HG02642 (cell line): ENCODE data around the gene DIMT1.

ENCODE experiments used
- ATAC-seq: cut with Tn5 transposase; IDR thresholded peaks from one replicate; pipeline ENCODE4 v1.9.1; 2021; ENCODE audit warnings: mild to moderate bottlenecking; ENCODE audit not compliant: unreplicated experiment, poor library complexity

DIMT1 gene

DNA sequence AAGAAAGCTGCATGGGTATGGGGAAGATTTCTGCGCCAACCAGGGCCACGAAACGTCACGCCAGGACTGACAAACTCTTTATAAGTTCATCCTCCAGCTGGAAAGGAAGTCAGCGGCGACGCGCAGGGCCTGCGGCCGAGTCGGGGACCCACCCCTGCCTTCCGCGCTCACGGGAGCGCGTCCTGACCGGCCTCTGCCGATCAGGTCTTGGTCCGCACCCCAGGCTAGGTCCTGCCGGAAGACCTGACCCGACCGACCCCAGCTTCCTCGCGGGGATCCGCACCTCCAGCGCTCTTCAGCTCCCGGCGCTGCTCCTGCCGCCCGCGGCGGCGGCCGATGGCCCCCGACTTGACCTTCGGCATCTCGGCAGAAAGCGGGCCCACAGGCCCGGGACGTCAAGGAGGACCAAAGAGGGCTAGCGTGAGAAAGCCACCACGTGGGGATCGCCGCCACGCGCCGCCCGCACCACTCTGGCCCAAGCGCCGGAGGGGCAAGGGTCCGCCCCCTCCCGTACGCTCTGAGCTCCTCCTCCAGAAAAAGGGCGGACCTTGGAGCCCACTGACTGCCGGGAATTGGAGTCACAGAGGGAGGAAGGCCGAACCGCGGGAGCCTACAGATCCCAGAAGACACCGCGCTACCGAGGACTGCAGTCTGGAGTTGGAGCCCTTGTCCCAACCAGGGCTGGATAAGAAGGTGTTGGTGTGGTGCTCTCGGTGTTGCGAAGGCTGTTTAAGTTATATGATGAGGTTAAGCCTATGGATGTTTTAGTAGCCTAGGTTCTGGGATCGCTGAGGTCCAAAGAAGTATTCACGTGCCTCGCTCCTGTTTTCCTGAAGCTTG is at the start of gene DIMT1:
Gene DIMT1 (minus strand): TSS at position 495 of the 840 bp plus-strand sequence. CDS start 133 bp downstream, at position 362.
- ATAC-seq = peak; percentile 97

DNA sequence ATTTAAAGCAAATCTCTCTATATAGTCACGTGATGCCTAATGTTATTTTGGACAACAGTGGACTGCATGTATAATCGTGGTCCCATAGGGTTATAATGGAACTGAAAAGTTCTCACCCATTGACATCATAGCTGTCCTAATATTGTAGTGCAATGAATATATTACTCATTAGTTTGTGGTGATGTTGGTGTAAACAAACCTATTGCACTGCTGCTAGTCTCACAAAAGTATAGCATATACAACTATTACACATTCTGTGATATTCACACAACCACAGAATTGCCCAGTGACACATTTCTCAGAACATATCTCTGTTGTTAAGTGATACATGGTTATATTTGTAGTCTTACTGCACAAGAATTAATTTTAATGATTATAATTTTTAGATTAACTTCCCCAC is 46.6 kb upstream of the DIMT1 start:
- no peak for ATAC-seq

DNA sequence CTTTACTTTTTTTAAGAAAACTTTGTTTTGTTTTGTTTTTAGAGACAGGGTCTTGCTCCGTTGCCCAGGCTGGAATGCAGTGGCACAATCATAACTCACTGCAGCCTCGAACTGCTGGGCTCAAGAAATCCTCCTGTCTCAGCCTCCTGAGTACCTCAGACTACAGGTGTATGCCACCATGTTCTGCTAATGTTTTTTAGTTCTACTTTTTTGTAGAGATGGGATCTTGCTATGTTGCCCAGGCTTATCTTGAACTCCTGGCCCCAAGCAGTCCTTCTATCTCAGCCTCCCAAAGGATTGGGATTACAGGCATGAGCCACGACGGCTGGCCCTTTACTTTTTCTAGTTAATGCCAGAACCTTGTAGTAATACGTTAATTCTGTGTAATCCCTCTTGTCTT is 44.8 kb upstream of the DIMT1 start:
- no peak for ATAC-seq

DNA sequence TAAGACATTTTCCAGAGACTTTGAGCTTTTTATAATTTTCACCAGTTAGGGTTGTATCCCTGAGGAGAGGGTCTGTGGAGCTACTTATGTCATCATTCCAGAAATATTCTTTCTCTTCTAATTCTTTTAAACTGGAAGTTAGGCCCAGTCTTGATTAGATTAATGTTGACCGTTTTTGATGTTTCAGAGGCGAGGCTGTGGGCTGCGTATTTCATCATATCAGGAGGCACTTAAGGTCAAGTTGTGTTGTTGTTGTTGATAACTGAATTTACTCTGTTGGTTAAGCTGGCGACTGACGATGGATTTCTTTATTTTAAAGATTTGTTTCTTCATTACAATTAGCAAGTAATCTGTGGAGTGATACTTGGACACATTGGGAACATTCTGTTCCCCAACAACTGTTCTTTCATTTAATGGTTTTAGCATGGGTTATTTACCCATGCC is 28.9 kb upstream of the DIMT1 start:
- no peak for ATAC-seq

DNA sequence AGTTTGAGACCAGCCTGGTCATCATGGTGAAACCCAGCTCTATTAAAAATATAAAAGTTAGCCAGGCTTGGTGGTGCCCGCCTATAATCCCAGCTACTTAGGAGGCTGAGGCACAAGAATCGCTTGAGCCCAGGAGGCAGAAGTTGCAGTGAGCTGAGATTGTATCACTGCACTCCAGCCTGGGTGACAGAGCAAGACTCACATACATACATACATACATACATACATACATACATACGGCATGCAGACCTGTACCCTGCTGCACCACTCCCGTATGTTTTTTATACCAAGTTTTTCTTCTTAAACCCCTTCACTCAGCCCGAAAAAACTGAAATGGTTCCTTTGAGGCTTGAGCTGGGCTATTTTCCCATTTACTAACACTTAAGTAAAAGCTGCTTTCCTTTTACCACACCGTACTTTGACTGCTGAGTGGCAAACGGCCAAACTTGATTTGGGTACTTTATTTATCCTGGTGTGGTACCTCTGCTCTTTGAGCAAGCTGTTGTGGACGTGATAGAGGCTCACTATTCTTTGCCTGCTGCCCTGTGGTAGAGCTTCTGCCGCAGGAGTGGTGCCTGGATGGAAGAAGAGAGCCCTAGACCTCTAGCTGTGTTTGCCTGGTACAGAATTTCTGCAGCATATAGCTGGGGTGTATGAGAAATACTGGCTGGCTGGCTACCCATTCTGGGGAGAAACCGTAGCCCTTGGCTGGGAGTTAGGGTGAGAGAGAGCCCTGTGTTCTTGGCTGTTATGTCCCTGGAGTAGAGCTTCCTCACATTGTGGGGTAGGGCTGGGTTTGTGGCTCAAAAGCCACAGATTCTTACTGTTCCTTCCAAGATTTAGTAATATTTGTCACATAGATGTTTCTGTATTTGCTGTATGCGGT is 28.3 kb upstream of the DIMT1 start:
- ATAC-seq = no peak

DNA sequence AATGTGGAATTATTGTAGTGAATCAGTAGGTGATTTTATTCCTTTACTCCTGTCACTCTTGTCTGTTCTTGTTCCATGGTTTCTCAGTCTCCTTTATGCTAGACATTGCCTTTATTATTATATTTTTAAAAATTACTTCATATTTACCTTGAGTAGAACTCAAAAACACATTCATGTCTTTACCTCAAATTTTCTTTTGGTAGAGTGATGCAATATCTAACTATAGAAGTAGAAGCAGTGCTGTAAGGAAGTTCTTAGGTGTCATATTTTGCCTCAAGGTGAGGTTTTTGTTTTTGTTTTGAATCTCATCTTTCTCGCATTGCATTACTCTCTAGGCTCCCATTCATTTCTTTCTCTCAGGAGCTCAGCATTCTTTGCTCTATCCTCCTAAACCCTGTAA is 21.1 kb upstream of the DIMT1 start:
- ATAC-seq = no peak

DNA sequence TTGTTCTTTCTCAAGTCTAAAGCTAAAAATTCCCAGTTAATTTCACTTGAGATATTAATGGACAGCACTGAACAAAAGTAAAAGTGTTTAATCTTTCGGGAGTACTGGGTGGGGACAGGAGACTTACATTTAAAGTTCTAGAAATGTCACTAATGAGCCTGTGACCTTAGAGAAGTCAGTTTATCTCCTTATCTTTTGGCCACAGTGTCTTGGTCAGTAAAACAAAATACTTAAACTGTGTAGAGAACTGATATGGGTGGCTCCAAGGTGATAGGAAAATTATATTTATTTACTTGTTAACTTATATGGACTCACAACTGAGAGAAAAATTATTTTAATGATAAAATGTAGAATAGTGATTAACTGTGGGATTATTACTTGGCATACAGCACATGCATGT is 17.7 kb upstream of the DIMT1 start:
- no peak for ATAC-seq

DNA sequence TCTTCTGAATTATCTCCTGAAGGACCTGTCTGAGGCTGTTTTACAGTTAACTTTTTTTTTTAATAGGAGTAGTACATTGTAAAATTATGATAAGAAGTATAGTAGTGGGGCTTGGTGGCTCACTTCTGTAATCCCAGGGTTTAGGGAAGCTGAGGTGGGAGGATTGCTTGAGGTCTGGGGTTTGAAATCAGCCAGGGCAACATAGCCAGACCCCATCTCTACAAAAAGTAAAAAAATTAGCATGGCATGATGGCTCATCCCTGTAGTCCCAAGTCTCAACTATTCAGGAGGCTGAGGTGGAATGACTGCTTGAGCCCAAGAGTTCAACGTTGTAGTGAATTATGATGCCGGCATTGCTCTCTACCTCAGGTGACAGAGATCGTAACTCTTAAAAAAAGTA is 15.9 kb upstream of the DIMT1 start:
- no peak for ATAC-seq

DNA sequence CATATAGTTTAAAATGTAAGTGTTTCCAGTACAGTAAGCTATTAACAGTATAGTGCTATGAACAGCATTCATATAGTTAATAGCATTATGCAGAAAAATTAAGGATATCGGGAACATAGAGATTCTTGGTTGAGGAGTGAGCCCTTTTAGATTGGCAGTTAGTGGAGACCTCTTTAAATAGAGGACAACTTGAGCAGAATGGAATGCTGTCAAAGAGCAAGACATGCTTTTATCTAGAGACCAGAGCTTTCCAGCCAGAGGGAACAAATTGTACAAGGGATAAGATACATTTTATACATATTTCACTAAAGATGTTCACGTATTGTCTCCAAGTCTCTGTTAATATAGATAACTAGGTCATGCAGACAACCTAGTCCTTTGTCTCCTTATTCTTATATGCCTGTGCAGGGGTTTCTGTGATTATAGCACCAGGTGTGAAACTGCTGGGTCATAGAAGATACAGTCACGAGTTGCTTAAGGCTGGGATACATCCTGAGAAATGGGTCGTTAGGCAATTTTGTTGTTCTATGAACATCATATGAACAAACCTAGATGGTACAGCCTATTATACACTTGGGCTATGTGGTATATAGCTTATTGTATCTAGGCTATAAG is 14.9 kb upstream of the DIMT1 start:
- no peak for ATAC-seq

DNA sequence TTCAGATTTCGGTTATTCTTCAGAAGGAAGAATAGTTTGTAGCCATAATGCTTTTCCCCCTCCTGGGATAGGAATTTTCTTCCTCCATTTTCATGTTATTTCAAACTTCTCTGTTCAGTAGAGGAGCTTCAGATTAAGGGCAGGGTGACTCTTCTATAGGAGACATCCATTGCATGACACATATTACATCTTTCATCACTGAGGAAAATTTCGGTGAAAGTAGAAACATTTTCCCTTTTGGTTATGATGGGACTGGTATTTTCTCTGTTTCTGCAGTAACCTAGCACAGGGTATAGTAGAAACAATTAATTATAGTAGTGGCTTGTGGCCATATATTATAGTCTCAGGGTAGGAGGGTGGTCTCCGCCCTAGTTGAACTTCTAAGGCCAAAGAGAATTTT is 10.0 kb upstream of the DIMT1 start:
- ATAC-seq = no peak

DNA sequence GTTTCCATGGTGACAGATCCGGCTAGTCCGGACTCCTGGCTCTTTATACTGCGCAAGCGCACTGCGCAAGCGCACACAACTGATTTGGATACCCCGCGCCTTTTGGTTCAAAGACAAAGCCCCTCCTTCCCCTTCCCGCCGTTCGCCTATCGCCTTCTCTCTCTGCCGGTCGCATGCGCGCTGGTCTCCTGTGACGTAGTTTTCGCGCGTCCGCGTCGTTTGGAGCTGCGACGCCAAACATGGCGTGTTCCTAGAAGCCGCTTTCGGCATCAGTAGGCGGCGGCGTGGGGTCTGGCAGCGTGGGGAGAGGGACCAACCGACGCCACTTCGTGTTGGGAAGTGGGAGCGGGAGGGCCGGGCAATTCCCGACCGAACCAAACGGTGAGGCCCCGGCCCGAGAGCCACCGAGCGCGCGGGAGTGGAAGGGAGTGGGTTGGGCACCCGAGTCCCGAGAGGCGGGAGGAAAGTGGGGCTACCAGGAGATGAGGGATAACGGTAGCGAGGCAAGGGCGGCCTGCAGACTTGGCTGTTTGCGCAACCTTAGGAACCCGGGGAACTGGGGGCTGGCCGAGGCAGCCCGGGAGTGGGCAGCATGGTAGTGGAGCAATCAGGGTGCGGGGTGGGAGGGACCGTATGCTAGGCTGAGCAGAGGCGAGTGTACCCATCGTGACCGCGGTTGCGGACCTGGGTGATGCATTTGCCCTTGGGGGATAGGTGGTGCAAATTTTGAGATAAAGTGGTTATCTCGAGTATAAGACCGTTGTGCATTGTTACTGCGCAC is 9.0 kb upstream of the DIMT1 start, which contains the start of gene IPO11:
Gene IPO11 (plus strand): TSS at position 215 of the 781 bp plus-strand sequence. CDS start 24,517 bp downstream, outside the sequence.
- ATAC-seq = peak; percentile 96

DNA sequence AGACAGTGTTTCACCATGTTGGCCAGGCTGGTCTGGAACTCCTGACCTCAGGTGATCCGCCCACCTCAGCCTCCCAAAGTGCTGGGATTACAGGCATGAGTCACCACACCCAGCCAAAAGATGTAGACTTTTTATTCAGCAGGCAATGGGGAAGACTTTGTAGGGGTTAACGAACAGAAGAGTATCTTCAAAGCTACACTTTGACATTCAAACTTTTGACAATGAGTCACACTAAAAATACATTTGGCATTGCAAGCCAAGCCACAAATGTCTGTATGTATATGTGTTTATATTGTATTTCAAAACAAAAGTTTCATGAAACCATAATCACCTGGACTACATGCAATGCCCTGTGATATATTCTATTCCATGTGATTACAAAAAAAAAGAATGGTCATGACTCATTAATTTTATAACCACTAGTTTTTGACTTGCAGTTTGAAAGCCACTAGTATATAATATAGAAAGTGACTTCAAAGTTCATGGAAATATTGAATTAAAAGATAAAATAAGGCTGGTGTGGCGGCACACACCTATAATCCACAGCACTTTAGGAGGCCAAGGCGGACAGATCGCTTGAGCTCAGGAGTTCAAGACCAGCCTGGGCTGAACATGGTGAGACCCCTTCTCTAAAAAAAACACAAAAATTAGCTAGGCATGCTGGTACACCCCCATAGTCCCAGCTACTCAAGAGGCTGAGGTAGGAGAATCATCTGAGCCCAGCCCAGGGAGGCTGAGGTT is 8.3 kb downstream of the DIMT1 start:
- no peak for ATAC-seq

DNA sequence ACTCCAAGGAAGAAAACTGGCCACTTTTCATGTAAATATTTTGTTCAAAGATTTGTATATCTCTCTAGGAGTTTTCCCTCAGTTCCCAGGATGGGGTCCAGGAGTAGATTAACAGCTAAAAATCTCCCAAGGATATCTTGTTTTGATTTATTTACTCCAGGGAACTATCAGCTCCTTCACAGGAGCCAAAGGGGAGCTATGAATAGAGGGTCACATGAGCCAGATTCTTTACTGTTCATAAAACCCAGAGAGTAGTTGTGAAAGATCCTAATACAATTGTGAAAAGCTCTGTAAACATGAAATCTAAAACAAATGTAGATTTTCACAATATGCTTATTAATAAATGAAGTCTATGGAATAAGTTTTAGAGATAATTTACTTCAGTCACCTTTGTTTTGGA is 16.9 kb downstream of the DIMT1 start:
- no peak for ATAC-seq

DNA sequence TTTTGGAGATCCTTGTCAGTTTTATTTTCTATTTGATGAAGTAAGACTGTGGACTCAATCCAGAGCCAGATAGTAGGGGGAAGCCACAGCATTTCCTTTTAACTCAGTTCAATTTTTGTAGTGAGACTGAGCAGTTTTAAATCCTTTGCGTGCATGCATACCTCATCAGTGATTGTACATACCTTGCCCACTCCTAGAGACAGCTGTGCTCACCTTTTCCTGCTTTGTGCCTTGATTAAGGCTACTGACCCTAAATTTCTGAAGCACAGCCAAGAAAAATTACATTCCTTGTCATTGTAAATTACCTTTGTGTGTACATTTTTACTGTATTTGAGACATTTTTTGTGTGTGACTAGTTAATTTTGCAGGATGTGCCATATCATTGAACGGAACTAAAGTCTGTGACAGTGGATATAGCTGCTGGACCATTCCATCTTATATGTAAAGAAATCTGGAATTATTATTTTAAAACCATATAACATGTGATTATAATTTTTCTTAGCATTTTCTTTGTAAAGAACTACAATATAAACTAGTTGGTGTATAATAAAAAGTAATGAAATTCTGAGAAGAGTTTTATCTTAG is 17.8 kb downstream of the DIMT1 start:
- no peak for ATAC-seq

DNA sequence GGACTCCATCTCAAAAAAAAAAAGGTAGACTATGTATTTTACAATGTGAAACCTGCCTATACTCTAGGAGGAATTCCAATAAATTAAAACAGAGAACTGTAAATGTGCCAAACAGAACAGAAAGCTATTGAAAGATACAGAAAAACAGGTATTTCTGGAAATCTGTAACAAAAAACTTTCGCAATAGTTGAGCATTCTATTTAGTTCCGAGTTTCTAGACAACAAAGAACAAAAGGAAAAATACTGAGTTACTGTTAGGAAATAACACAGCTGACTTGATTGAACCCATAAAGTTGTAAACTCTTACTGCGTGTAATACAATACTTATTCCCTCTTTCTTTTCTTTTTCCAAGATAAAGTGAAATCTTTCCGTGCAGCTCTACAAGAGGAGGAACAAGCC is 18.6 kb downstream of the DIMT1 start:
- ATAC-seq = no peak

DNA sequence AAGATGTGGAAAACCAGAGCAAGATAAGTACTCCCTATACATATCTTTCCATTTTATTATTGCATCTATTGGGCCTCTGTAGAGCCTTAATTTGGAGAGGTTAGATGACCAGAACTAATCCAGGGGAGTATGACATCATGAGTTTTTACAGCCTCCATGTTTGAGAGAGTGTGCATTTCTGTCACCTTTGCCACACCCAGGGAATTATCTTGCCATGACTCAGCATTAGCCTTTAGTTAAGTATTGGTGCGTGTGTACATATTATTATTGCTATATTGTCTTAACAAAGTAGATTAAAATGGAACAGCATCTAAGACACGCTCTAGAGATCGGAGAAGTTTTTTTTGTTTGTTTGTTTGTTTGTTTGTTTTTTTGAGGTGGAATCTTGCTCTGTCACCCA is 27.6 kb downstream of the DIMT1 start:
- ATAC-seq = no peak

DNA sequence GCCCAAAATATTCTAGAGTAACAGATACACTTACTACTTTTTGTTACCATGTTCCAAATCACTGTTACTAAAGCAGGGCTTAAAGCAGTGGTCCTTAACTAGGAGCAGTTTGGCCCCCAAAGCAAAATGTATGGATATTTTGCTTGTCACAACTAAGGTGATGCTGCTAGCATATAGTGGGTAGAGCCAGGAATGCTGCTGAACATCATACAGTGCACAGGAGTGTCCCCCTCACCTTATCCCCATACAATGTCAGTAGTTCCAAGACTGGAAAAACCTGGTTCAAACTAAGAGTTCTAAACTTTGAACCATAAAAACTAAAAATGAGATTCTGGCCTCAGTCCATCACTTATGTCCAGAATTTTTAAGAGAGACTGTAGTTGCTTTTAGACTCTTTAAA is 28.1 kb downstream of the DIMT1 start:
- ATAC-seq = no peak

DNA sequence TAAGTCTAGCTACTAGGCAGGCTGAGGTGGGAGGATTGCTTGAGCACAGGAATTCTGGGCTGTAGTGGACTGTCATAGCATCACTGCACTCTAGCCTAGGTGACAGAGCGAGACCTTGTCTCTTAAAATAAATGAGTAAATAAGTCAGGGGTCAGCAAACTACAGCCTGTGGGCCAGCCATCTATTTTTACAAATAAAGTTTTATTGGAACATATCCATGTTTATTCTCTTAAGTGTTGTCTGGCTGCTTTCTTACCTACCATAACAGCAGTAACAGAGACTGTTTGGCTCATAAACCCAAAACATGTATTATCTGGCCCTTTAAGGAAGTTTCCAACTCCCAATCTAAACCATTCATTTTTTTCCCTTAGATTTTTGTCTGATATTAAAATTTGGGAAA is 29.6 kb downstream of the DIMT1 start:
- no peak for ATAC-seq

DNA sequence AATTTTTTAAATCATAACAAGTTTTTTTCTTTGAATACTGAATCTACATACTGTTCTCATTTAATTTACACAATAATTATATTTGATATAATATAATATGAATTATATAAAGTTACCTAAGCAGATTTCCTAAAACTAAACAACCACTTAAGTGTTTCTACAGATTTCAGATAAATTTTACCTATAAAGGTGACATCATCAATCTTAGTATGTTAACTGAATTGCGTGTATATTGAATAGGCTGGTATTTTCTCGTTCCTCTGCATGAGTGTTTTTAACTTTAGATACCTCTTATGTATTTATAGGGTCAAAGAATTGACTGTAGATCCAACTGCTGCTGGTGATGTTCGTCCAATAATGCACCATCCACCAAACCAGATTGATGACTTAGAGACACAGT is 30.3 kb downstream of the DIMT1 start:
- no peak for ATAC-seq
